ENCODE measurements around the gene KCP. TPM values are rescaled to one million over a fixed set of nuclear protein-coding genes. Genes with fewer than 3 reads are reported as not detected.

The KCP gene
- polyA plus RNA-seq, 3 donors = 0.11 to 0.16 TPM; not detected in 1

- Mint-ChIP-seq H3K4me1 (peaks cover 3% of the 10 kb centered on the region), H3K27ac (no peak overlapping the region), H3K9me3 (peaks cover 0 to 2% (median 0%) of the 10 kb centered on the region in 7 donors), H3K4me3 (no peak overlapping the region), H3K36me3 (no peaks in the 10 kb centered on the region), H3K27me3 (ENCODE audit: low read depth in 3 of 3) (peaks cover 17 to 26% (median 23%) of the 10 kb centered on the region in 3 donors)
- Histone ChIP-seq H3K79me2 (ENCODE audit: insufficient read depth, low read length) (no peaks in the 10 kb centered on the region), H3K27ac (ENCODE audit: low read depth in 1 of 2, low read length in 2 of 2) (no peak overlapping the region), H3K9ac (ENCODE audit: insufficient read depth, low read length, poor library complexity, severe bottlenecking) (no peak overlapping the region), H3K9me3 (replicated peaks in 1 of 2; ENCODE audit: control insufficient read depth in 1 of 2, insufficient read depth in 1 of 2, low read length in 2 of 2) (no peaks in the 10 kb centered on the region), H4K20me1 (ENCODE audit: insufficient read depth, low read length) (no peaks in the 10 kb centered on the region), H3K4me3 (replicated peaks in 1 of 3; ENCODE audit: low read depth in 2 of 3, low read length in 3 of 3) (no peak overlapping the region), H3K27me3 (ENCODE audit: control insufficient read depth in 2 of 2, insufficient read depth in 2 of 2, low read length in 2 of 2) (peaks cover 4 to 19% of the 10 kb centered on the region in 2 donors), H3K4me2 (replicated peaks; ENCODE audit: extremely low read depth, low read length, poor library complexity, severe bottlenecking) (no peak overlapping the region), H3K4me1 (ENCODE audit: control insufficient read depth in 1 of 2, insufficient read depth in 2 of 2, low read length in 2 of 2) (no peaks in the 10 kb centered on the region), H2AFZ (ENCODE audit: insufficient read depth, low read depth, low read length, poor library complexity, severe bottlenecking) (no peak overlapping the region), H3K36me3 (replicated peaks in 1 of 2; ENCODE audit: control insufficient read depth in 1 of 2, insufficient read depth in 2 of 2, low read length in 2 of 2) (no peaks in the 10 kb centered on the region)
- TF ChIP-seq, protein P1, sequence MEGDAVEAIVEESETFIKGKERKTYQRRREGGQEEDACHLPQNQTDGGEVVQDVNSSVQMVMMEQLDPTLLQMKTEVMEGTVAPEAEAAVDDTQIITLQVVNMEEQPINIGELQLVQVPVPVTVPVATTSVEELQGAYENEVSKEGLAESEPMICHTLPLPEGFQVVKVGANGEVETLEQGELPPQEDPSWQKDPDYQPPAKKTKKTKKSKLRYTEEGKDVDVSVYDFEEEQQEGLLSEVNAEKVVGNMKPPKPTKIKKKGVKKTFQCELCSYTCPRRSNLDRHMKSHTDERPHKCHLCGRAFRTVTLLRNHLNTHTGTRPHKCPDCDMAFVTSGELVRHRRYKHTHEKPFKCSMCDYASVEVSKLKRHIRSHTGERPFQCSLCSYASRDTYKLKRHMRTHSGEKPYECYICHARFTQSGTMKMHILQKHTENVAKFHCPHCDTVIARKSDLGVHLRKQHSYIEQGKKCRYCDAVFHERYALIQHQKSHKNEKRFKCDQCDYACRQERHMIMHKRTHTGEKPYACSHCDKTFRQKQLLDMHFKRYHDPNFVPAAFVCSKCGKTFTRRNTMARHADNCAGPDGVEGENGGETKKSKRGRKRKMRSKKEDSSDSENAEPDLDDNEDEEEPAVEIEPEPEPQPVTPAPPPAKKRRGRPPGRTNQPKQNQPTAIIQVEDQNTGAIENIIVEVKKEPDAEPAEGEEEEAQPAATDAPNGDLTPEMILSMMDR (IDR thresholded peaks at IDR 0.05) = no peak
- DNase-seq = no peak
- WGBS (ENCODE audit: insufficient coverage) = 97% methylated on average over 14 of the region's 16 CpGs
- intact Hi-C loops (cut with micrococcal nuclease) = no loop called here
Measured at GRCh38 chr7:128837521-128837921, 73.0 kb downstream of the KCP start.

DNA sequence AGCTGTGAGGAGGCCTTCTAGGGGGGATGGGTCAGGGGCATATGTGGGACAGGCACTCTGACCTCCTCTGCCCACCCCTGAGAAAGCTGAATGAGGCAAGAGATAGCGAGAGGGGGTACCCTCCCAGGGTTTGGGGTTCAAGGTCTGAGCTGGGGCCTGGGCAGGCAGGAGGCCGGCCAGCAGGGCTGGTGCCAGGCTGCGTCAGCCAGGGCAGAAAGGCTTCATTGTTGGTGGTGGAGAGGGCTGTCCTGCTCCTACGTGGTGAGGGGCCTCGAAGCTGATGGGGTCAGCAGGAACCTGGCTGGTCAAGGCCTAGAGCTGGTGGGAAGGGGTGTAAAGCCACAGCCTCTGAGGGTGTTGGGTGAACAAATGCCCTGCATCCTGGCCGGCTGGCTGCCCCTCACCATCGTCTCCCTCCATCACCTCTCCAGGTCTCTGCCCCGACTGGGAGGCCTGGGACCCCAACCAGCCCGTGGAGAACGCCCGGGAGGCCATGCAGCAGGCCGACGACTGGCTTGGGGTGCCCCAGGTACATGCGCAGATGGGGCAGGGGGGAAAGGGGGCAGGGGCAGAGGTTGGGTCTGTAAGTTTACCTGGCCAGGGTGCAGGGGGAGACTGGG lies 73.7 kb downstream of the KCP start:
- H3K27ac ChIP-seq (ENCODE audit: low read depth in 1 of 2, low read length in 2 of 2) = no peak overlapping the region
- no peak for DNase-seq
- TF ChIP-seq, protein P1 (IDR thresholded peaks at IDR 0.05) = no peak
- no peaks in the 10 kb centered on the region for H3K9me3 ChIP-seq (replicated peaks in 1 of 2; ENCODE audit: control insufficient read depth in 1 of 2, insufficient read depth in 1 of 2, low read length in 2 of 2)
- peaks cover 9 to 26% of the 10 kb centered on the region in 2 donors for H3K27me3 ChIP-seq (ENCODE audit: control insufficient read depth in 2 of 2, insufficient read depth in 2 of 2, low read length in 2 of 2)
- peaks cover 2% of the 10 kb centered on the region for H3K4me1 Mint-ChIP-seq
- no peaks in the 10 kb centered on the region for H3K79me2 ChIP-seq (ENCODE audit: insufficient read depth, low read length)
- H3K4me3 Mint-ChIP-seq = no peak overlapping the region
- H3K4me3 ChIP-seq (replicated peaks in 1 of 3; ENCODE audit: low read depth in 2 of 3, low read length in 3 of 3) = no peak overlapping the region
- peaks cover 24 to 33% (median 30%) of the 10 kb centered on the region in 3 donors for H3K27me3 Mint-ChIP-seq (ENCODE audit: low read depth in 3 of 3)
- WGBS (ENCODE audit: insufficient coverage) = 90% methylated on average over 5 of the region's 14 CpGs
- no peak overlapping the region for H2AFZ ChIP-seq (ENCODE audit: insufficient read depth, low read depth, low read length, poor library complexity, severe bottlenecking)
- H3K4me2 ChIP-seq (replicated peaks; ENCODE audit: extremely low read depth, low read length, poor library complexity, severe bottlenecking) = no peak overlapping the region
- H3K9me3 Mint-ChIP-seq = peaks cover 0 to 3% (median 0%) of the 10 kb centered on the region in 7 donors
- H3K27ac Mint-ChIP-seq = no peak overlapping the region
- no peaks in the 10 kb centered on the region for H3K36me3 Mint-ChIP-seq
- intact Hi-C loops (cut with micrococcal nuclease) = no loop called here
- H3K9ac ChIP-seq (ENCODE audit: insufficient read depth, low read length, poor library complexity, severe bottlenecking) = no peak overlapping the region
- H3K4me1 ChIP-seq (ENCODE audit: control insufficient read depth in 1 of 2, insufficient read depth in 2 of 2, low read length in 2 of 2) = peaks cover 0 to 4% of the 10 kb centered on the region in 2 donors
- no peaks in the 10 kb centered on the region for H4K20me1 ChIP-seq (ENCODE audit: insufficient read depth, low read length)
- H3K36me3 ChIP-seq (replicated peaks in 1 of 2; ENCODE audit: control insufficient read depth in 1 of 2, insufficient read depth in 2 of 2, low read length in 2 of 2) = no peaks in the 10 kb centered on the region

Measured in CD14-positive monocyte (primary cell).